K562 (cell line): ENCODE measurements around the gene PLA2G4D. TPM values are rescaled to one million over a fixed set of nuclear protein-coding genes. Genes with fewer than 3 reads are reported as not detected.

Experiments
- ATAC-seq: fragments of 200-7000 bp; cut with Tn5 transposase; 3 replicates; pipeline ENCODE4 v1.9.1; 2020; ENCODE audit warnings: moderate library complexity
- BruUV-seq: library from RNA; stranded (reverse); fragments of 400-500 nt; replicated peaks from 2 replicates; lab custom pipeline; 2021; lab: Mats Ljungman, UMichigan
- CTCF ChIA-PET: fragments of 300-600 bp; formaldehyde crosslinking; extraction: SDS; loops from one replicate; lab custom pipeline; 2021; ENCODE audit warnings: low intra/inter-chr PET ratio; lab: Yijun Ruan, JAX
- POLR2A ChIA-PET: fragments of 300-600, 350-650 bp; sonication (Branson Sonifier 250); formaldehyde crosslinking; extraction: SDS; loops from one replicate; lab custom pipeline; 2021; ENCODE audit warnings: antibody characterized with exemption, inconsistent platforms; lab: Yijun Ruan, JAX
- DNase-seq, 4 experiments: peaks; one replicate each; pipeline versions ENCODE4 v3.0.0 to v3.0.0-alpha.2; 2011 to 2018; ENCODE audit warnings: low spot score in 3 of 4, mixed read lengths in 3 of 4; ENCODE audit errors: extremely low read depth in 1 of 4
- FAIRE-seq: peaks from 2 replicates; lab custom pipeline; 2011; peaks lifted over from hg19 to GRCh38; lab: Jason Lieb, UNC
- H2AFZ ChIP-seq: 2 replicates; pipeline ENCODE4 v1.6.0; 2011; ENCODE audit warnings: low read depth, low read length, control low read depth, inconsistent platforms
- H3K27ac ChIP-seq: fragments of 200-600 bp; 3 replicates; pipeline ENCODE4 v1.8.0; 2011; ENCODE audit warnings: low read depth, mild to moderate bottlenecking, control low read depth, inconsistent platforms, low read length, moderate library complexity, mixed read lengths; ENCODE audit errors: extremely low read depth
- H3K27me3 ChIP-seq, 2 experiments: fragments of 300-600 bp in 1 of 2; 2 replicates in 1 of 2; 3 replicates in 1 of 2; pipeline versions ENCODE4 v1.6.0 to v1.8.0; 2011; ENCODE audit warnings: inconsistent platforms in 2 of 2, low read length in 2 of 2, mild to moderate bottlenecking in 1 of 2, mixed read lengths in 1 of 2, moderate library complexity in 1 of 2; ENCODE audit not compliant: control insufficient read depth in 2 of 2, insufficient read depth in 2 of 2
- H3K36me3 ChIP-seq: fragments of 300-600 bp; 3 replicates; pipeline ENCODE4 v1.8.0; 2011; ENCODE audit warnings: mild to moderate bottlenecking, low read length, inconsistent platforms; ENCODE audit not compliant: control insufficient read depth, insufficient read depth
- H3K4me1 ChIP-seq, 2 experiments: fragments of 200-600 bp in 1 of 2; replicated peaks in 1 of 2; 2 replicates in 1 of 2; 3 replicates in 1 of 2; pipeline versions ENCODE4 v1.5.1 to v1.8.0; 2011; ENCODE audit warnings: inconsistent platforms in 2 of 2, low read length in 2 of 2, mild to moderate bottlenecking in 1 of 2, mixed read lengths in 1 of 2, moderate library complexity in 1 of 2; ENCODE audit not compliant: control insufficient read depth in 2 of 2, insufficient read depth in 2 of 2
- H3K4me2 ChIP-seq: 2 replicates; pipeline ENCODE4 v1.6.1; 2011; ENCODE audit warnings: low read length, control low read depth, inconsistent platforms, mixed read lengths; ENCODE audit not compliant: insufficient read depth
- H3K4me3 ChIP-seq: fragments of 200-600 bp; sonication (generic), shearing (Covaris generic); 2 replicates; pipeline ENCODE4 v1.5.1; 2016; ENCODE audit warnings: control low read depth, inconsistent platforms
- H3K79me2 ChIP-seq: fragments of 200-600 bp; 3 replicates; pipeline ENCODE4 v1.8.0; 2011; ENCODE audit warnings: low read length, inconsistent platforms; ENCODE audit not compliant: control insufficient read depth, insufficient read depth
- H3K9ac ChIP-seq, 2 experiments: 2 replicates each; pipeline versions ENCODE4 v1.6.0 to v1.6.1; 2011; ENCODE audit warnings: low read depth in 2 of 2, low read length in 2 of 2, control low read depth in 1 of 2, inconsistent platforms in 1 of 2, mild to moderate bottlenecking in 1 of 2, mixed read lengths in 1 of 2; ENCODE audit not compliant: insufficient read depth in 1 of 2
- H3K9me1 ChIP-seq: one replicate; pipeline ENCODE4 v1.6.0; 2011; ENCODE audit warnings: inconsistent platforms, mild to moderate bottlenecking, low read length, moderate library complexity; ENCODE audit not compliant: control insufficient read depth, insufficient read depth
- H3K9me3 ChIP-seq: replicated peaks from 2 replicates; pipeline ENCODE4 v1.5.1; 2011; ENCODE audit warnings: low read depth, low read length, inconsistent platforms; ENCODE audit not compliant: control insufficient read depth, insufficient read depth
- H4K20me1 ChIP-seq: replicated peaks from 2 replicates; pipeline ENCODE4 v1.6.1; 2011; ENCODE audit warnings: low read length, inconsistent platforms, mixed read lengths; ENCODE audit not compliant: control insufficient read depth, insufficient read depth
- FUS ChIP-seq: fragments of 200-400 bp; formaldehyde crosslinking; optimal IDR thresholded peaks from 2 replicates; pipeline ENCODE3; 2017; ENCODE audit warnings: low read depth, low read length
- SIN3B ChIP-seq: fragments of 450-650 bp; IDR thresholded peaks from 2 replicates; pipeline ENCODE4 v1.6.1; 2017; ENCODE audit warnings: low read depth, mild to moderate bottlenecking, moderate library complexity
- WGBS: fragments of 100-300 bp; shearing (Covaris generic); methylation state at CpG from one replicate; pipeline ENCODE4 v1.1.6; 2016; ENCODE audit warnings: low coverage, mixed read lengths; ENCODE audit not compliant: insufficient coverage; ENCODE audit errors: missing lambda C conversion rate; 5-methylcytosine and 5-hydroxymethylcytosine counted together
- in situ Hi-C: fragments of 300-500 bp; cut with MboI; formaldehyde crosslinking; loops from 4 replicates; pipeline ENCODE4 v1.15.0; 2018; ENCODE audit warnings: inconsistent platforms, mixed read lengths
- intact Hi-C: fragments of 100-400 bp; cut with micrococcal nuclease; formaldehyde crosslinking; loops from 2 replicates; pipeline ENCODE4 v1.14.2; 2022
- polyA plus RNA-seq, 8 experiments: library from polyadenylated mRNA; depleted of rRNA in 4 of 8; stranded (reverse) in 5 of 8; unstranded in 3 of 8; fragments of >200 nt; fragmentation: Nextera tagmentation in 2 of 8; fragmentation: Illumina TruSeq in 1 of 8; extraction: Ambion mirVana in 2 of 8; extraction: Trizol in 1 of 8; gene quantifications; 2 replicates each; pipeline versions ENCODE4 v1.2.1 to v1.2.3, GENCODE V29; 2011 to 2014; ENCODE audit warnings: inconsistent platforms in 1 of 8, missing spikeins in 1 of 8
- total RNA-seq, 7 experiments: library from RNA; depleted of rRNA in 6 of 7; stranded (reverse); fragments of >200 nt in 6 of 7; fragmentation: Illumina TruSeq in 2 of 7; extraction: Trizol in 2 of 7; gene quantifications; 2 replicates each; pipeline versions ENCODE4 v1.2.1 to v1.2.3, GENCODE V29; 2011 to 2021; ENCODE audit warnings: low replicate concordance in 1 of 7
- TF ChIP-seq, protein P1 (sequence below): fragments of 450-650 bp; IDR thresholded peaks from 2 replicates; pipeline ENCODE4 v1.6.1; 2016; ENCODE audit warnings: low read depth, mild to moderate bottlenecking, moderate library complexity
- TF ChIP-seq, protein P2 (sequence below), 3 experiments: IDR thresholded peaks in 2 of 3; conservative IDR thresholded peaks in 1 of 3; 2 replicates each; pipeline ENCODE4 v1.5.1; 2011 to 2012; ENCODE audit warnings: low read length in 3 of 3, mild to moderate bottlenecking in 3 of 3, control low read depth in 2 of 3, improper control_type of control experiment in 1 of 3, inconsistent platforms in 1 of 3, low read depth in 1 of 3, mixed read lengths in 1 of 3, moderate library complexity in 1 of 3; ENCODE audit not compliant: insufficient read depth in 2 of 3

The PLA2G4D gene
- total and polyA plus RNA-seq, 9 of the 15 experiments (the other 6 are each of a cell fraction or from before 2014, with no cell fraction given) = 0.04 TPM; not detected in 8

- TF ChIP-seq, protein P1, sequence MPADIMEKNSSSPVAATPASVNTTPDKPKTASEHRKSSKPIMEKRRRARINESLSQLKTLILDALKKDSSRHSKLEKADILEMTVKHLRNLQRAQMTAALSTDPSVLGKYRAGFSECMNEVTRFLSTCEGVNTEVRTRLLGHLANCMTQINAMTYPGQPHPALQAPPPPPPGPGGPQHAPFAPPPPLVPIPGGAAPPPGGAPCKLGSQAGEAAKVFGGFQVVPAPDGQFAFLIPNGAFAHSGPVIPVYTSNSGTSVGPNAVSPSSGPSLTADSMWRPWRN = no peak
- no peak for TF ChIP-seq SIN3B
These were observed 25.8 kb downstream of the PLA2G4D start (continued) for GRCh38 chr15:42068601-42069000.

DNA sequence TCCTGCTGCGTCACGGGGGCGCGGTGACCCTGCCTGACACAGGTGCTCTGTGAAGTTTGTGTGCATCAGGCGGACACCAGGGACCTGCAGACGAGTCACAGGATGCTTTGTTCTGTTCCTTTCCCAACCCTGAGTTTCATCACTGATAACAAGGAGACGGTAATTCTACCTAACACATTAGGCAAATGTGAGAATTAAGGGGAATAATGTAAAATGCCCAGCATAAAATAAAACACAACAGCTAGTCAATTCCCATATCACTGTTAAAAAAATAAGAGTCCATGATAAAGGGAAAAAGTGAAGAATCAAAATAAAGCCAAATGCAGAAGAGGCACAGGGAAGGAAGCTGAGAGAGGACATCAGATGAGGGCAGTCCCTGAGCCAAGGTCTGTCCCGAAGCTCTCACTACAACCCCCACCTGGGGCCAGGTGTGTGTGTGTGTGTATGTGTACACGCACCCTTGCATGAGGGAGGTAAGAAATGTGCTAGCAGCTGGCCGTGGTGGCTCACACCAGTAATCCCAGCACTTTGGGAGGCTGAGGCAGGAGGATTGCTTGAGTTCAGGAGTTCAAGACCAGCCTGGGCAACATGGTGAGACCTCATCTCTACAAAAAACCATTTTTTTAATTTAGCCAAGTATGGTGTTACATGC is 27.5 kb downstream of the PLA2G4D start:
- DNase-seq = no peak
- no TSS peak for BruUV-seq
- no peaks in the 10 kb centered on the region for H3K79me2 ChIP-seq
- intact Hi-C loops = loop anchor here (1.0 to 10.0 kb wide), 3 partner anchors 17 to 318 kb away; no protein-coding TSS in a partner anchor
- POLR2A ChIA-PET = interaction anchor here (1.4 kb wide), 1 partner anchor 94 kb away, joined by 3 read pairs; the partner anchor contains the start of gene EHD4
- no peak overlapping the region for H3K9ac ChIP-seq
- no peak overlapping the region for H3K4me3 ChIP-seq
- H3K4me2 ChIP-seq = no peak overlapping the region
- peaks cover 4% of the 10 kb centered on the region; the same call in 1 of the 2 replicates for H3K9me3 ChIP-seq
- no peak for TF ChIP-seq FUS
- TF ChIP-seq, protein P2, sequence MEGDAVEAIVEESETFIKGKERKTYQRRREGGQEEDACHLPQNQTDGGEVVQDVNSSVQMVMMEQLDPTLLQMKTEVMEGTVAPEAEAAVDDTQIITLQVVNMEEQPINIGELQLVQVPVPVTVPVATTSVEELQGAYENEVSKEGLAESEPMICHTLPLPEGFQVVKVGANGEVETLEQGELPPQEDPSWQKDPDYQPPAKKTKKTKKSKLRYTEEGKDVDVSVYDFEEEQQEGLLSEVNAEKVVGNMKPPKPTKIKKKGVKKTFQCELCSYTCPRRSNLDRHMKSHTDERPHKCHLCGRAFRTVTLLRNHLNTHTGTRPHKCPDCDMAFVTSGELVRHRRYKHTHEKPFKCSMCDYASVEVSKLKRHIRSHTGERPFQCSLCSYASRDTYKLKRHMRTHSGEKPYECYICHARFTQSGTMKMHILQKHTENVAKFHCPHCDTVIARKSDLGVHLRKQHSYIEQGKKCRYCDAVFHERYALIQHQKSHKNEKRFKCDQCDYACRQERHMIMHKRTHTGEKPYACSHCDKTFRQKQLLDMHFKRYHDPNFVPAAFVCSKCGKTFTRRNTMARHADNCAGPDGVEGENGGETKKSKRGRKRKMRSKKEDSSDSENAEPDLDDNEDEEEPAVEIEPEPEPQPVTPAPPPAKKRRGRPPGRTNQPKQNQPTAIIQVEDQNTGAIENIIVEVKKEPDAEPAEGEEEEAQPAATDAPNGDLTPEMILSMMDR (IDR thresholded peaks at IDR 0.05 in 2 of 3, conservative IDR thresholded peaks at IDR 0.05 in 1 of 3; ENCODE audit: insufficient read depth in 2 of 3, low read depth in 1 of 3, low read length in 3 of 3) = 0 out of 6 replicates have a peak, but pooled peaks of 1 of the 3 experiments have one; percentile 3
- peaks cover 4% of the 10 kb centered on the region for H3K9me1 ChIP-seq
- no peak overlapping the region for H2AFZ ChIP-seq
- no peaks in the 10 kb centered on the region for H4K20me1 ChIP-seq
- CTCF ChIA-PET = interaction anchor here (0.6 to 2.2 kb wide), 4 partner anchors 18 to 368 kb away, joined by 4 to 18 read pairs (median 9); no protein-coding TSS in a partner anchor
- H3K27ac ChIP-seq = no peak overlapping the region
- in situ Hi-C loops = loop anchor here (5.0 kb wide), 1 partner anchor 70 kb away; no protein-coding TSS in a partner anchor
- ATAC-seq = no peak
- FAIRE-seq = no peak
- no peaks in the 10 kb centered on the region for H3K36me3 ChIP-seq
- 4% methylated on average over 10 of the region's 10 CpGs for WGBS
- H3K4me1 ChIP-seq = peaks cover 0 to 8% of the 10 kb centered on the region in 2 experiments; a peak in 1 of 5 replicates
- peaks cover 15 to 78% of the 10 kb centered on the region in 2 experiments for H3K27me3 ChIP-seq
